Fibroblast of skin of left biceps (primary cell): ENCODE results near the gene DAD1.
A peak's percentile ranks its signal among the peaks of the same experiment; 100 is the strongest.
"Not testable (repeated sequence)": the region's sequence is repeated elsewhere in the genome, so short reads cannot be mapped to it uniquely, and the experiment has no call there.

Experiments
- DNase-seq, 2 experiments: peaks; one replicate each; pipeline ENCODE4 v3.0.0-alpha.2; 2013; ENCODE audit warnings: low read depth in 2 of 2

The DAD1 gene

GRCh38 chr14:22552001-22552826 lies 36.8 kb downstream of the DAD1 start:
- DNase-seq: no peak

- no peak for DNase-seq
Observed at GRCh38 chr14:22551605-22551997, 37.4 kb downstream of the DAD1 start.

- peak in 1 of 2 experiments; percentile 39 for DNase-seq
Observed at GRCh38 chr14:22549981-22550673, 38.9 kb downstream of the DAD1 start.

GRCh38 chr14:22549324-22549962 lies 39.6 kb downstream of the DAD1 start:
- DNase-seq: no peak

- no peak for DNase-seq
Observed at GRCh38 chr14:22547948-22548750, 40.9 kb downstream of the DAD1 start.

GRCh38 chr14:22547313-22547947 lies 41.6 kb downstream of the DAD1 start:
- no peak for DNase-seq

- no peak for DNase-seq
Observed at GRCh38 chr14:22546722-22547071, 42.3 kb downstream of the DAD1 start.

GRCh38 chr14:22545842-22546721 lies 42.9 kb downstream of the DAD1 start:
- DNase-seq: peak in 1 of 2 experiments; percentile 38

- no peak for DNase-seq
Observed at GRCh38 chr14:22544881-22545420, 44.1 kb downstream of the DAD1 start.

- no peak for DNase-seq
Observed at GRCh38 chr14:22544406-22544805, 44.6 kb downstream of the DAD1 start.

- DNase-seq: not testable (repeated sequence)
Observed at GRCh38 chr14:22543570-22544357, 45.3 kb downstream of the DAD1 start.

- DNase-seq: no peak
Observed at GRCh38 chr14:22542360-22542759, 46.7 kb downstream of the DAD1 start.

- no peak for DNase-seq
Observed at GRCh38 chr14:22541721-22542120, 47.3 kb downstream of the DAD1 start.

GRCh38 chr14:22540811-22541360 lies 48.1 kb downstream of the DAD1 start:
- DNase-seq: no peak

GRCh38 chr14:22540293-22540692 lies 48.7 kb downstream of the DAD1 start:
- no peak for DNase-seq

GRCh38 chr14:22539831-22540230 lies 49.2 kb downstream of the DAD1 start:
- DNase-seq: no peak

- DNase-seq: no peak
Observed at GRCh38 chr14:22538671-22539228, 50.3 kb downstream of the DAD1 start.

- DNase-seq: no peak
Observed at GRCh38 chr14:22537436-22538310, 51.4 kb downstream of the DAD1 start.
